ENCODE results near the gene OMG.
"Not testable (repeated sequence)": the region's sequence is repeated elsewhere in the genome, so short reads cannot be mapped to it uniquely, and the experiment has no call there.

The OMG gene

DNA sequence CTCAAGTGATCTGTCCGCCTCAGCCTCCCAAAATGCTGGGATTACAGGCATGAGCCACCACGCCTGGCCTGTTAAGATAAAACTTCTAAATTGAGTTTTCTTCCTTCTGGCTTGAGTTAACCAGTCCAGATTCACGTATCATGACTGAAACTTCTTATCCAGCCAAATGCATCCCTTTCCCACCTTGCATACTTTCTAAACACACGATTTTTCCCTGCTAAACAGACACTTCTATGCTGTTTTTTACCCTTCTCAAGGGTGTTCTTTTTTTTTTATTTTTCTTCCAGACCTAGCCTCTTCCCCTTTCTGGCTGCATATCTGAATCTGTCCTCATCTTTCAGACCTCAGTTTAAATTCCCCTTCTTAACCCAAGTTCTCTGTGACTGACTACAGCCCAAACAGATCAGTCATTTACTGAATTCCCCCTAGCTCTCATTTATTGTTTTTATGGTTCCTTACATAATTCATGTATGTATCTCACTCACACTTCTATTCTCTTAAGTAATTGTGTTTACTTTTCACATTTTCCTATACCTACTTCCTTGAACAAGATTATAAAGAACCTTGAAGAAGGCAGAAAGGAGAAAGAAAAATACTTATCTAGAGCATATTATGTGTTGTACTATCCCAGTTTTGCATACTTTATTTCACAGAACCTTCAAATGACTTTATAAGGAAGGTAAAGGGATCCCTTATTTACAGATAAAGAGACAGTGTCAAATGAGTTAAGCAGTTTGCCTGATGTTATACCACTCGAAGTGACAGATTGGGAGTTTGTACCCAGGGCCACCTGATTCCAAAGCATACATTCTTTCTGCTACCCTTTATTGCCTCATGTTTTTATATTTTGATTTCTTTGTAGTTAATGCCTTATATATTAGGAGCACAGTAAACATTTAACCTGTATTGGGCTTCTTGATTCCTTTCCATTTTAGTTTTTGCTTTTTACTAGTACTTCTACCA is 11.6 kb upstream of the OMG start:
- DNase-seq: no peak

- no peak for DNase-seq
These were observed 10.6 kb upstream of the OMG start for GRCh38 chr17:31307640-31308039.

DNA sequence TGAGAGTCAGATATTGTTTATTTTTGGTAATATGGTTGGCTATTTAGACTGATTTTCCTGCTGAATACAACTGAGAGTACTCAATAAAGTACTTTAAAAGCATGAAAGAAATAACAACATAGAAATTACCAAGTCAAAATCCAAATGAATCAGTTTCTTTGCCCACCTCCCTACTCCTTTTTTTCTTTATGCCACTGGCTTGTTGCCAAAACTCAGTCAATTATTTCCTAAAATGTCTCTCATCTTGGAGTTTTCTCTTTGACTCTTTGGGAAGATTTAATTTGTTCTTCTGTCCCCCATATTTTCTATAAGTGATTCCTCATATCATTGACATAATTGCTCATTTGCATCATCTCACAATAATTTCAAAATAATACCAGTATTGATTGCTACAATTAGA is 2.6 kb upstream of the OMG start:
- no peak for DNase-seq

DNA sequence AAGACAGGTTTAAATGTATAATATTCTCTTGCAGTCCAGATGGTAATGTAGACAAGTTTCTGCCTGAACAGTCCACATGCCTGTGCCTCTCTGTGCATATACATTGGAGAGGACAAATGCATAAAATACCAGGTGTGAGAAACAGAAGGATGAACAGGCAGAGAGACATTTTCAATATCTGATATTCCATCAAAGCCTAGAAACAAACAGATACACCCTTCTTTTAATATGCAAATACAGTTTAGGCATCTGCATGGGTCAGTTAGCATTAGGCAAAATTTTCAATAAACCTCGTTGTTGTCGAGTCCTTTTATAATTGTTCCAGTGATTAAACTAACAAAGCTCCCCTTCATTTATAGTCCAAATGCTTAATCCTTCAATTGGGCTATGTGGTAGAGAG is 897 bp downstream of the OMG start:
- DNase-seq: no peak

GRCh38 chr17:31295489-31295871 is 1.6 kb downstream of the OMG start:
- DNase-seq: no peak

DNA sequence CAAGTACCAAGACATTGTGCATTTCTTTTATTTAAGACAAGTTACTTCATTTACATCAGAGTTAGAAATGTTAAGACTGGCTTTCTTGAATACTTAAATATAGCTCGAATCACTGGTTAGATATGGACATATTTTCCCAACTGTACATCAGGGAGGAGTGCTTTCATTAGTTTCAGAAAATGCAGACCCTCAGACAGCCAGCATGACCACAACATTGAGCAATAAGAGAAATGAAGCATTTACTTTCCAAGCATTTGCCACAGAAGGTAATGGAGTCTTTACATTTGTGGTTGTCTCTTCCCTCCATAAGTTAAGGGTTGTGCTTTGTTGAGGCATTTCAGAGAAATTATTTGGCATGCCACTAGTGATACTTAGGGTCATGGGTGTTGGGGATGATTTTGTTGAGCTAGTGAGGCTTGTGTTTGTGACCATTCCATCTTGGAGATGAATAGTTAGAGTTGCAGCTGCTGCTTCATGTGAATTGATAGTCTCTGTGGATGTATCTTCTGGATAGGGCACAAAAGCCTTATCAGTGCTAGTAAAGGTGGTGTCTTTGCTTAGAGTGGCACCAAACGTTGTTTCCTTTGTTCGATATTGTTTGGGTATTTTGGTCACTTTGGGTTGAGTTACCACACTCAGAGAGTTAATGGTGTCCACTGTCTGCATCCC is 2.1 kb downstream of the OMG start:
- no peak for DNase-seq

GRCh38 chr17:31294231-31294630 is 2.8 kb downstream of the OMG start:
- DNase-seq: no peak

DNA sequence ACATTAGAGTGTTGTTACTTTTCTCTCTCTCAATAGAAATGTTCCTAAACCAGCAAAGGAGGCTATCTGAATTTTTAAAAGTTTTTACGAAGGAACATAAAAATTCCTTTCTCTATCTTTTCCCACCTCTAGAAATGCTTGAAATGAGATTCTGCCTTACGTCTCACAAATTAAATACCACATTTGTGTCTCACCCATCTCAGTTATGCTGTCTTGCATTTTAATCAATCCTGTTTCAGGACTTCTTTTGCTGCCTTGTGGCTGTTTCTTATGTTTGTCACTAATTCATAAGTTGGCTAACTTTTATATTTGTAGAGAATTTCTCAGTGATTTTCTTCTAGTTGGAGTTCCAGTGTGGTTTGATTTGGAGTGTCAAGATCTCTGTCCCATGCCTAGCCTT is 3.5 kb downstream of the OMG start:
- DNase-seq: no peak

DNA sequence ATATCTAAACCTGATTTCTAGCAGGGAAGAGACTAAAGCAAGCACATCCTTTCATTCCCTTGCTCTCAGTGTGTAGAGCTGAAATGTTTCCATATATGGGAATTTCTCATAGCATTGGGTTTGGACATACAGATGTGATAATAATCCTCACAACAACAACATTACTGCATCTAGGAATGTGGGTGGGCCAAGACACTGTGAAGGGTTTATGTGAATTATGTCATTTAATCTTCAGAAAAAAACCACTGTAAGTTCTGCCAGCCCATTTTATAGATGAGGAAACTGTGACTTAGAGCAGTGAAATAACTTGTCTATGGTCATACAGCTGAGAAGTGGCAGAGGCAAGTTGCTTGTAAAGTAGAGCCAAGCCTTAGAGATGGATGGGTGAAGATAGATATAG is 5.2 kb downstream of the OMG start:
- no peak for DNase-seq

GRCh38 chr17:31289790-31290189 is 7.2 kb downstream of the OMG start:
- DNase-seq: no peak

DNA sequence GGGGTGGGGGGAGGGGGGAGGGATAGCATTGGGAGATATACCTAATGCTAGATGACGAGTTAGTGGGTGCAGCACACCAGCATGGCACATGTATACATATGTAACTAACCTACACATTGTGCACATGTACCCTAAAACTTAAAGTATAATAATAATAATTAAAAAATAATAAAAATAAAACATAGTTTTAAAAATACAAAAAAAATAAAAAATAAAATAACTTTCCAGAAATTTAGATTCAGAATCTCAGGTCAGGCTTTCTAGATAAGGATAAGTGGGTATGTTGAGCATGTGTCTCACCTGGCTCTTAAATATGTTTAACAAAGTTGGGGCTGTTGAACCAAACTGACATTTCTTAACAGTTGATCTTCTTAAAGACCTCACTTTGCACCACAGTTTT is 9.1 kb downstream of the OMG start:
- DNase-seq: not testable (repeated sequence)

DNA sequence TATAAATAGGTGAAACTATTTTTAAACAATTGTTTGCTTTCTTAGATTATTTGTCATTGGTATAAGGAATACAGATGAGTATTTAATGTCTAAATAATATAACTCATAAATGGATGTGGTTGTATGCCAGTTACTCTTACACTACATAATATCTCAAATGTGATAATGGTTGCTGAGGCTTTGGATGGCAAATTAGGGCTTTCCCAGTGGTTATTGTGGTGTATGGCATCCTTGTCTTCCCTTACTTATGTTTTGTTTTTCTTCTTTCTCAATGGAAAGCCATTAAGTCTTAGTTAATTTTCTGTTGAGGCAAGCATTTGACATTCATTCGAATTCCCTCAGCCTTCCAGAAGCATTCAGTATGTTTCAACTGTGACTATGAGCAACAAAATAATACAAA is 10.5 kb downstream of the OMG start:
- DNase-seq: no peak

GRCh38 chr17:31283841-31284240 is 13.2 kb downstream of the OMG start:
- DNase-seq: no peak

- DNase-seq: no peak
These were observed 16.0 kb downstream of the OMG start for GRCh38 chr17:31281061-31281460.

DNA sequence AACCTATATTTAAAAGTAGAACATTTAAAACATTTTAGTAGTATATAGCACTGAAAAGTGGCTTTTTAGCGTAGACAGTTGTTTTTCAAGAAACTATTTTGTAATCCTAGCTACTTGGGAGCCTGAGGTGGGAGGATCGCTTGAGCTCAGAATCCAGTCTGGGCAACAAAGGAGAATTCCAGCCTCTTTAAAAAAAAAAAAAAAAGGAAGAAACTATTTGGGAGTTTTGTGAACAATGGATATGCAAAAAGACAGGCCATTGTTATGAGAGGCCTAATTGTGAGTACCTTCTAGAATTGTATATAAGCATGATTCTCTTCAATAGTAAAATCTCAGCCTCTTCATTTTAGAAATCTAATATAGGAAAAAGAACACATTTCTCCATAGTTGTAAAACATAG is 17.6 kb downstream of the OMG start:
- no peak for DNase-seq

GRCh38 chr17:31275116-31275515 is 21.9 kb downstream of the OMG start:
- DNase-seq: peak; percentile 23

GRCh38 chr17:31274252-31274651 is 22.8 kb downstream of the OMG start:
- peak; percentile 21 for DNase-seq

DNA sequence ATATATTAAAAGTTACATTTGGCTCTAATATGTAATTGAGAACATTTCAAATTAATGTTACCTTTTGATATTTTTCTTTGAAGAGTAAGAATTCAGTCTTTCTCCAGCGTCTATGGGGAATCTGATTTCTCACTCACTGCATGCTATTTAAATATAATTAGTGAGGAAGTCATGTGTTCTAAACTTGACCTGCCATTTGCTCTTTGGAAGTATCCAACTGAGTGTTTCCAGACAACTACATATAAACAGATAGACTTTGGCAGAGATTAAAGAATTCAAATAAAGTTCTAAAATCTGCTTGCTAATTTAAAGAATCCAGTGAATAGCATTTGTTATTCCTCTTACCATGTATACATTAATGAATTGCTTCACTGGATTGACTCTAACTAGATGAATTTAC is 23.5 kb downstream of the OMG start:
- no peak for DNase-seq

GRCh38 chr17:31272803-31273202 is 24.2 kb downstream of the OMG start:
- no peak for DNase-seq

- DNase-seq: no peak
These were observed 24.8 kb downstream of the OMG start for GRCh38 chr17:31272236-31272635.

GRCh38 chr17:31269578-31269983 is 27.5 kb downstream of the OMG start:
- DNase-seq: peak; percentile 98

GRCh38 chr17:31269036-31269577 is 27.9 kb downstream of the OMG start:
- DNase-seq: no peak

- no peak for DNase-seq
These were observed 31.0 kb downstream of the OMG start for GRCh38 chr17:31266042-31266441.

DNA sequence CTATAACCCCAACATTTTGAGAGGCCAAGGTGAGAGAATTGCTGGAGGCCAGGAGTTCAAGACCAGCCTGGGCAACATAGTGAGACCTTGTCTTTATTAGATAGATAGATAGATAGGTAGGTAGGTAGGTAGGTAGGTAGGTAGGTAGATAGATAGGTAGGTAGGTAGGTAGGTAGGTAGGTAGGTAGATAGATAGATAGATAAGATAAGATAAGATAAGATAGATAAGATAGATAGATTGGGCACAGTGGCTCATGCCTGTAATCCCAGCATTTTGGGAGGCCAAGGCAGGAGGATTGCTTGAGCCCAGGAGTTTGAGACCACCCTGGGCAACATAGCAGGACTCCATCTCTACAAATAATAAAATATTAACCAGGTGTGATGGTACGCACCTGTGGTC is 34.1 kb downstream of the OMG start:
- DNase-seq: not testable (repeated sequence)

Data from NCI-H226 (cell line).